HepG2 (cell line): Measurements from ENCODE around the gene HES7. TPM values are rescaled to one million over a fixed set of nuclear protein-coding genes. Genes with fewer than 3 reads are reported as not detected.
A peak's percentile ranks its signal among the peaks of the same experiment; 100 is the strongest.

Source experiments
- ATF3 ChIP-seq: sonication (generic); formaldehyde crosslinking; IDR thresholded peaks from 2 replicates; pipeline ENCODE4 v1.4.0; 2020; ENCODE audit warnings: missing genetic modification reagents
- ATF5 ChIP-seq: sonication (generic); formaldehyde crosslinking; IDR thresholded peaks from 2 replicates; pipeline ENCODE4 v1.4.0; 2020; ENCODE audit warnings: mild to moderate bottlenecking, low read depth, missing genetic modification reagents
- CBX5 ChIP-seq: sonication (generic); formaldehyde crosslinking; IDR thresholded peaks from 2 replicates; pipeline ENCODE4 v1.4.0; 2020; ENCODE audit warnings: missing genetic modification reagents, borderline replicate concordance
- CREB1 ChIP-seq, 2 experiments: fragments of 450-650 bp in 1 of 2; IDR thresholded peaks; 2 replicates each; pipeline ENCODE4 v1.6.1; 2016 to 2017; ENCODE audit warnings: control low read depth in 1 of 2, mild to moderate bottlenecking in 1 of 2, missing compliant biosample characterization in 1 of 2, missing genetic modification characterization in 1 of 2
- CREM ChIP-seq, 2 experiments: sonication (generic) in 1 of 2; formaldehyde crosslinking in 1 of 2; IDR thresholded peaks; 2 replicates each; pipeline versions ENCODE4 v1.4.0 to v1.6.1; 2016 to 2020; ENCODE audit warnings: antibody characterized with exemption in 1 of 2, mild to moderate bottlenecking in 1 of 2, missing genetic modification reagents in 1 of 2
- FOXA3 ChIP-seq: IDR thresholded peaks from 2 replicates; pipeline ENCODE4 v1.6.1; 2016; ENCODE audit warnings: missing genetic modification reagents, missing compliant biosample characterization
- GABPA ChIP-seq, 2 experiments: IDR thresholded peaks; 2 replicates each; pipeline ENCODE4 v1.6.1; 2011 to 2016; ENCODE audit warnings: low read depth in 2 of 2, low read length in 1 of 2, missing biosample characterization in 1 of 2, missing genetic modification characterization in 1 of 2
- HMG20A ChIP-seq: IDR thresholded peaks from 2 replicates; pipeline ENCODE4 v1.6.1; 2016; ENCODE audit warnings: borderline replicate concordance
- HNRNPK ChIP-seq: fragments of 200-400 bp; formaldehyde crosslinking; IDR thresholded peaks from 2 replicates; pipeline ENCODE4 v1.6.1; 2018; ENCODE audit warnings: low read length, low read depth, moderate library complexity, mild to moderate bottlenecking; ENCODE audit not compliant: poor library complexity, severe bottlenecking
- HNRNPL ChIP-seq: fragments of 200-400 bp; formaldehyde crosslinking; IDR thresholded peaks from 2 replicates; pipeline ENCODE4 v1.6.1; 2017; ENCODE audit warnings: mild to moderate bottlenecking, low read depth, low read length
- KDM2A ChIP-seq: sonication (generic); formaldehyde crosslinking; IDR thresholded peaks from 2 replicates; pipeline ENCODE4 v1.4.0; 2020; ENCODE audit warnings: low read depth, missing genetic modification reagents, borderline replicate concordance
- MXD1 ChIP-seq: sonication (generic); formaldehyde crosslinking; IDR thresholded peaks from 2 replicates; pipeline ENCODE4 v1.4.0; 2020; ENCODE audit warnings: mild to moderate bottlenecking, missing genetic modification reagents
- NAIF1 ChIP-seq: sonication (generic); formaldehyde crosslinking; IDR thresholded peaks from 2 replicates; pipeline ENCODE4 v1.5.0; 2020; ENCODE audit warnings: mild to moderate bottlenecking, missing genetic modification reagents, borderline replicate concordance
- NCOA1 ChIP-seq: sonication (generic); formaldehyde crosslinking; IDR thresholded peaks from 2 replicates; pipeline ENCODE4 v1.9.0; 2021; ENCODE audit warnings: missing genetic modification reagents
- SMAD3 ChIP-seq: sonication (generic); formaldehyde crosslinking; IDR thresholded peaks from 2 replicates; pipeline ENCODE4 v1.4.0; 2020; ENCODE audit warnings: missing genetic modification reagents
- SMARCC2 ChIP-seq: fragments of 450-650 bp; IDR thresholded peaks from 2 replicates; pipeline ENCODE4 v1.6.1; 2017; ENCODE audit warnings: antibody characterized with exemption, mild to moderate bottlenecking
- TFDP2 ChIP-seq: sonication (generic); formaldehyde crosslinking; IDR thresholded peaks from 2 replicates; pipeline ENCODE4 v1.4.0; 2020; ENCODE audit warnings: missing genetic modification reagents
- TGIF2 ChIP-seq: IDR thresholded peaks from 2 replicates; pipeline ENCODE4 v1.6.1; 2016; ENCODE audit warnings: control low read depth, missing compliant biosample characterization
- ZFP36L1 ChIP-seq: sonication (generic); formaldehyde crosslinking; IDR thresholded peaks from 2 replicates; pipeline ENCODE4 v1.8.0; 2022; ENCODE audit warnings: mild to moderate bottlenecking, missing genetic modification reagents, moderate library complexity
- ZGPAT ChIP-seq: IDR thresholded peaks from 2 replicates; pipeline ENCODE4 v1.6.1; 2016; ENCODE audit warnings: mild to moderate bottlenecking
- ZNF34 ChIP-seq: sonication (generic); formaldehyde crosslinking; IDR thresholded peaks from 2 replicates; pipeline ENCODE4 v1.4.0; 2020; ENCODE audit warnings: mild to moderate bottlenecking, missing genetic modification reagents, borderline replicate concordance
- ZNF547 ChIP-seq: sonication (generic); formaldehyde crosslinking; IDR thresholded peaks from 2 replicates; pipeline ENCODE4 v1.5.1; 2020; ENCODE audit warnings: mild to moderate bottlenecking, missing genetic modification reagents
- ZNF567 ChIP-seq: sonication (generic); formaldehyde crosslinking; IDR thresholded peaks from 2 replicates; pipeline ENCODE4 v1.8.1; 2023; ENCODE audit warnings: mild to moderate bottlenecking, missing genetic modification reagents, borderline replicate concordance
- ZNF883 ChIP-seq: sonication (generic); formaldehyde crosslinking; IDR thresholded peaks from 2 replicates; pipeline ENCODE4 v1.5.1; 2020; ENCODE audit warnings: mild to moderate bottlenecking, missing genetic modification reagents; ENCODE audit errors: not compliant biosample characterization
- polyA plus RNA-seq, 8 experiments: library from polyadenylated mRNA; depleted of rRNA in 3 of 8; stranded (reverse) in 7 of 8; unstranded in 1 of 8; fragments of >200 nt; fragmentation: Illumina TruSeq in 4 of 8; extraction: Trizol in 4 of 8; gene quantifications; 2 replicates each; pipeline versions ENCODE4 v1.2.1 to v1.2.3, GENCODE V29; 2011 to 2016; ENCODE audit warnings: low read depth in 4 of 8, missing spikeins in 1 of 8, mixed read lengths in 1 of 8; ENCODE audit not compliant: insufficient read depth in 1 of 8
- total RNA-seq, 5 experiments: library from RNA; depleted of rRNA; stranded (reverse); fragments of >200 nt; fragmentation: Illumina TruSeq; extraction: Trizol; gene quantifications; 2 replicates each; pipeline ENCODE4 v1.2.3, GENCODE V29; 2016; ENCODE audit warnings: low read depth in 1 of 5

The HES7 gene
- total and polyA plus RNA-seq, 2 of the 13 experiments (the other 11 are each of a cell fraction or from before 2014, with no cell fraction given): not detected

GRCh38 chr17:8119581-8120519, 4.1 kb downstream of the HES7 start (continued):
- TF ChIP-seq ZNF567 (CRISPR knock-in tag) (0 out of 2 replicates have a peak, but pooled peaks have one; percentile 43), TFDP2 (peak; percentile 26; the same call in 1 of the 2 replicates), CBX5 (CRISPR knock-in tag) (peak; percentile 62; the same call in 1 of the 2 replicates), HNRNPL (no peak), CREB1 (IDR thresholded peaks at IDR 0.05) (no peak), CREB1 (CRISPR knock-in tag; IDR thresholded peaks at IDR 0.05) (peak; percentile 43), HNRNPK (no peak), ZNF34 (peak; percentile 84; the same call in 1 of the 2 replicates), TGIF2 (CRISPR knock-in tag) (0 out of 2 replicates have a peak, but pooled peaks have one; percentile 48), ATF3 (peak; percentile 21; the same call in 1 of the 2 replicates), NCOA1 (CRISPR knock-in tag) (0 out of 2 replicates have a peak, but pooled peaks have one; percentile 43), ATF5 (CRISPR knock-in tag) (no peak), ZNF883 (CRISPR knock-in tag) (no peak), CREM (IDR thresholded peaks at IDR 0.05) (peak; percentile 21; the same call in 1 of the 2 replicates), CREM (CRISPR knock-in tag; IDR thresholded peaks at IDR 0.05) (no peak), KDM2A (CRISPR knock-in tag) (peak; percentile 31; the same call in 1 of the 2 replicates), ZGPAT (CRISPR knock-in tag) (peak; percentile 22), NAIF1 (CRISPR knock-in tag) (0 out of 2 replicates have a peak, but pooled peaks have one; percentile 28), HMG20A (CRISPR knock-in tag) (peak; percentile 50; the same call in 1 of the 2 replicates), MXD1 (CRISPR knock-in tag) (no peak), ZNF547 (CRISPR knock-in tag) (no peak), FOXA3 (CRISPR knock-in tag) (peak; percentile 68), ZFP36L1 (CRISPR knock-in tag) (no peak), SMAD3 (CRISPR knock-in tag) (0 out of 2 replicates have a peak, but pooled peaks have one; percentile 30), SMARCC2 (no peak), GABPA (IDR thresholded peaks at IDR 0.05; ENCODE audit: low read depth, low read length) (no peak), GABPA (CRISPR knock-in tag; IDR thresholded peaks at IDR 0.05; ENCODE audit: low read depth) (peak; percentile 12; the same call in 1 of the 2 replicates)
